ENCODE results near the gene TTC28. TPM values are rescaled to one million over a fixed set of nuclear protein-coding genes. Genes with fewer than 3 reads are reported as not detected.

The TTC28 gene
- total RNA-seq, 1 donor from 2014 or later, result 16.4 TPM

GRCh38 chr22:27996981-27997380, 682.7 kb downstream of the TTC28 start:
- TF ChIP-seq CTCF (IDR thresholded peaks at IDR 0.05; ENCODE audit: borderline replicate concordance), result no peak
- peak; percentile 9 for DNase-seq
- intact Hi-C loops (cut with micrococcal nuclease), result no loop called here

GRCh38 chr22:27996529-27996925, 683.1 kb downstream of the TTC28 start:
- intact Hi-C loops (cut with micrococcal nuclease), result no loop called here
- Histone ChIP-seq H3K36me3 (peaks cover 64% of the 10 kb centered on the region), H3K4me1 (peaks cover 9% of the 10 kb centered on the region), H3K9me3 (replicated peaks) (no peaks in the 10 kb centered on the region), H3K27me3 (ENCODE audit: low read depth) (no peaks in the 10 kb centered on the region), H3K4me3 (no peak overlapping the region), H3K27ac (replicated peaks) (no peak overlapping the region)
- DNase-seq, result no peak
- no peak for TF ChIP-seq CTCF (IDR thresholded peaks at IDR 0.05; ENCODE audit: borderline replicate concordance)

More at GRCh38 chr22:27996981-27997380, 682.7 kb downstream of the TTC28 start:
- peaks cover 5% of the 10 kb centered on the region for H3K4me1 ChIP-seq
- no peaks in the 10 kb centered on the region for H3K27me3 ChIP-seq (ENCODE audit: low read depth)
- H3K27ac ChIP-seq (replicated peaks), result no peak overlapping the region
- H3K36me3 ChIP-seq, result peaks cover 60% of the 10 kb centered on the region
- no peaks in the 10 kb centered on the region for H3K9me3 ChIP-seq (replicated peaks)
- no peak overlapping the region for H3K4me3 ChIP-seq

- H3K4me3 ChIP-seq, result no peak overlapping the region
- H3K9me3 ChIP-seq (replicated peaks), result no peaks in the 10 kb centered on the region
- H3K27me3 ChIP-seq (ENCODE audit: low read depth), result no peaks in the 10 kb centered on the region
- peaks cover 15% of the 10 kb centered on the region for H3K4me1 ChIP-seq
- intact Hi-C loops (cut with micrococcal nuclease), result no loop called here
- no peak overlapping the region for H3K27ac ChIP-seq (replicated peaks)
- TF ChIP-seq CTCF (IDR thresholded peaks at IDR 0.05; ENCODE audit: borderline replicate concordance), result no peak
- H3K36me3 ChIP-seq, result peaks cover 64% of the 10 kb centered on the region
- DNase-seq, result no peak
Measured at GRCh38 chr22:27995801-27996528, 683.7 kb downstream of the TTC28 start.

GRCh38 chr22:27994481-27995331, 684.9 kb downstream of the TTC28 start:
- intact Hi-C loops (cut with micrococcal nuclease), result no loop called here
- H3K27ac ChIP-seq (replicated peaks), result no peak overlapping the region
- no peaks in the 10 kb centered on the region for H3K9me3 ChIP-seq (replicated peaks)
- no peaks in the 10 kb centered on the region for H3K27me3 ChIP-seq (ENCODE audit: low read depth)
- no peak for TF ChIP-seq CTCF (IDR thresholded peaks at IDR 0.05; ENCODE audit: borderline replicate concordance)
- peaks cover 55% of the 10 kb centered on the region for H3K36me3 ChIP-seq
- H3K4me3 ChIP-seq, result no peak overlapping the region
- no peak for DNase-seq
- H3K4me1 ChIP-seq, result peaks cover 27% of the 10 kb centered on the region

GRCh38 chr22:27993774-27994350, 685.8 kb downstream of the TTC28 start:
- peaks cover 35% of the 10 kb centered on the region for H3K4me1 ChIP-seq
- peaks cover 47% of the 10 kb centered on the region for H3K36me3 ChIP-seq
- no peaks in the 10 kb centered on the region for H3K9me3 ChIP-seq (replicated peaks)
- H3K27ac ChIP-seq (replicated peaks), result no peak overlapping the region
- TF ChIP-seq CTCF (IDR thresholded peaks at IDR 0.05; ENCODE audit: borderline replicate concordance), result no peak
- no peak overlapping the region for H3K4me3 ChIP-seq
- no peaks in the 10 kb centered on the region for H3K27me3 ChIP-seq (ENCODE audit: low read depth)
- no peak for DNase-seq
- intact Hi-C loops (cut with micrococcal nuclease), result no loop called here

Data from left ventricle myocardium inferior (tissue), 1 donor.